ENCODE data around the gene KLHL14. TPM values are rescaled to one million over a fixed set of nuclear protein-coding genes. Genes with fewer than 3 reads are reported as not detected.

The KLHL14 gene
- total and polyA plus RNA-seq, 2 of the 13 experiments (the other 11 are each of a cell fraction or from before 2014, with no cell fraction given): 16.0 to 41.8 TPM

DNA sequence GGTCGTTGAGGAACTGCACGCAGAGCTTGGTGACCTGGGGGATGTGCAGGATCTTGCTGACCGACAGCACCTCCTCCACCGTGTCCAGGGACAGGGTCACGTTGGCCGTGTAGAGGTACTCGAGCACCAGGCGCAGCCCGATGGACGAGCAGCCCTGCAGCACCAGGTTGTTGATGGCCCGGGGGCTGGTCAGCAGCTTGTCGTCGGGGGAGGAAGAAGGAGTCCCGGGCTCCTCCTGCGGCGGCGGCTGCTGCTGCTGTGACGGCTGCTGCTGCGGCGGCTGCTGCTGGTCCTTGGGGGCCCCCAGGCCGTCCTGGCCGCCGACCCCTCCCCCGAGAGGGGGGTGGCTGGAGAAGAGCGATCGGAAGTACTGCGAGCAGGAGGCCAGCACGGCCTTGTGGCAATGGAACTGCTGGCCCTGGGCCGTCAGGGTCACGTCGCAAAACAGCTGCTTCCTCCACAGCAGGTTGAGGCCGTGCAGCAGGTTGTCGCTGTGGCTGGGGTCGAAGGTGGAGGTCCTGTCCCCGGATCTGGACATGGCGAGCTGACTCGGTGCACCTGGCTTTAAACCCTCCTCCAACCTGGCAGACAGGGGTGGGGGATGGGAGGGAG, 2.7 kb downstream of the KLHL14 start (continued):
- TF ChIP-seq ZNF34 (CRISPR knock-in tag; IDR thresholded peaks at IDR 0.05; ENCODE audit: borderline replicate concordance) (no peak), HIVEP1 (CRISPR knock-in tag; IDR thresholded peaks at IDR 0.05) (peak; percentile 66; the same call in 1 of the 2 replicates), SAP130 (CRISPR knock-in tag; IDR thresholded peaks at IDR 0.05; ENCODE audit: low read depth) (peak; percentile 31), ZBTB20 (CRISPR knock-in tag; IDR thresholded peaks at IDR 0.05; ENCODE audit: borderline replicate concordance, low read depth) (peak; percentile 16; the same call in 1 of the 2 replicates), ZNF382 (CRISPR knock-in tag; IDR thresholded peaks at IDR 0.05; ENCODE audit: borderline replicate concordance) (no peak), GZF1 (CRISPR knock-in tag; IDR thresholded peaks at IDR 0.05) (peak; percentile 71; the same call in 1 of the 2 replicates), ZFP36 (IDR thresholded peaks at IDR 0.05; ENCODE audit: borderline replicate concordance, low read depth, low read length, partially characterized antibody) (no peak), TCF7L2 (IDR thresholded peaks at IDR 0.05; ENCODE audit: low read depth, low read length) (no peak), STAT5B (CRISPR knock-in tag; IDR thresholded peaks at IDR 0.05) (no peak), HNRNPUL1 (IDR thresholded peaks at IDR 0.05; ENCODE audit: low read depth, low read length) (no peak), SYNCRIP (IDR thresholded peaks at IDR 0.05; ENCODE audit: insufficient read depth, low read depth, low read length) (no peak), ZNF430 (CRISPR knock-in tag; IDR thresholded peaks at IDR 0.05) (peak; percentile 83), CREB1 (IDR thresholded peaks at IDR 0.05) (no peak), CREB1 (CRISPR knock-in tag; IDR thresholded peaks at IDR 0.05) (no peak), MEIS1 (CRISPR knock-in tag; IDR thresholded peaks at IDR 0.05; ENCODE audit: borderline replicate concordance) (no peak; the same call in 1 of the 2 replicates), POLR2A (IDR thresholded peaks at IDR 0.05; ENCODE audit: insufficient read depth in 1 of 2, low read depth in 2 of 2, low read length in 2 of 2) (peak in 1 of 2 experiments; percentile 56; a peak in 2 of 4 replicates)
- TF ChIP-seq, protein P1, sequence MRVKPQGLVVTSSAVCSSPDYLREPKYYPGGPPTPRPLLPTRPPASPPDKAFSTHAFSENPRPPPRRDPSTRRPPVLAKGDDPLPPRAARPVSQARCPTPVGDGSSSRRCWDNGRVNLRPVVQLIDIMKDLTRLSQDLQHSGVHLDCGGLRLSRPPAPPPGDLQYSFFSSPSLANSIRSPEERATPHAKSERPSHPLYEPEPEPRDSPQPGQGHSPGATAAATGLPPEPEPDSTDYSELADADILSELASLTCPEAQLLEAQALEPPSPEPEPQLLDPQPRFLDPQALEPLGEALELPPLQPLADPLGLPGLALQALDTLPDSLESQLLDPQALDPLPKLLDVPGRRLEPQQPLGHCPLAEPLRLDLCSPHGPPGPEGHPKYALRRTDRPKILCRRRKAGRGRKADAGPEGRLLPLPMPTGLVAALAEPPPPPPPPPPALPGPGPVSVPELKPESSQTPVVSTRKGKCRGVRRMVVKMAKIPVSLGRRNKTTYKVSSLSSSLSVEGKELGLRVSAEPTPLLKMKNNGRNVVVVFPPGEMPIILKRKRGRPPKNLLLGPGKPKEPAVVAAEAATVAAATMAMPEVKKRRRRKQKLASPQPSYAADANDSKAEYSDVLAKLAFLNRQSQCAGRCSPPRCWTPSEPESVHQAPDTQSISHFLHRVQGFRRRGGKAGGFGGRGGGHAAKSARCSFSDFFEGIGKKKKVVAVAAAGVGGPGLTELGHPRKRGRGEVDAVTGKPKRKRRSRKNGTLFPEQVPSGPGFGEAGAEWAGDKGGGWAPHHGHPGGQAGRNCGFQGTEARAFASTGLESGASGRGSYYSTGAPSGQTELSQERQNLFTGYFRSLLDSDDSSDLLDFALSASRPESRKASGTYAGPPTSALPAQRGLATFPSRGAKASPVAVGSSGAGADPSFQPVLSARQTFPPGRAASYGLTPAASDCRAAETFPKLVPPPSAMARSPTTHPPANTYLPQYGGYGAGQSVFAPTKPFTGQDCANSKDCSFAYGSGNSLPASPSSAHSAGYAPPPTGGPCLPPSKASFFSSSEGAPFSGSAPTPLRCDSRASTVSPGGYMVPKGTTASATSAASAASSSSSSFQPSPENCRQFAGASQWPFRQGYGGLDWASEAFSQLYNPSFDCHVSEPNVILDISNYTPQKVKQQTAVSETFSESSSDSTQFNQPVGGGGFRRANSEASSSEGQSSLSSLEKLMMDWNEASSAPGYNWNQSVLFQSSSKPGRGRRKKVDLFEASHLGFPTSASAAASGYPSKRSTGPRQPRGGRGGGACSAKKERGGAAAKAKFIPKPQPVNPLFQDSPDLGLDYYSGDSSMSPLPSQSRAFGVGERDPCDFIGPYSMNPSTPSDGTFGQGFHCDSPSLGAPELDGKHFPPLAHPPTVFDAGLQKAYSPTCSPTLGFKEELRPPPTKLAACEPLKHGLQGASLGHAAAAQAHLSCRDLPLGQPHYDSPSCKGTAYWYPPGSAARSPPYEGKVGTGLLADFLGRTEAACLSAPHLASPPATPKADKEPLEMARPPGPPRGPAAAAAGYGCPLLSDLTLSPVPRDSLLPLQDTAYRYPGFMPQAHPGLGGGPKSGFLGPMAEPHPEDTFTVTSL (CRISPR knock-in tag; IDR thresholded peaks at IDR 0.05; ENCODE audit: borderline replicate concordance): no peak
- TF ChIP-seq, protein P2, sequence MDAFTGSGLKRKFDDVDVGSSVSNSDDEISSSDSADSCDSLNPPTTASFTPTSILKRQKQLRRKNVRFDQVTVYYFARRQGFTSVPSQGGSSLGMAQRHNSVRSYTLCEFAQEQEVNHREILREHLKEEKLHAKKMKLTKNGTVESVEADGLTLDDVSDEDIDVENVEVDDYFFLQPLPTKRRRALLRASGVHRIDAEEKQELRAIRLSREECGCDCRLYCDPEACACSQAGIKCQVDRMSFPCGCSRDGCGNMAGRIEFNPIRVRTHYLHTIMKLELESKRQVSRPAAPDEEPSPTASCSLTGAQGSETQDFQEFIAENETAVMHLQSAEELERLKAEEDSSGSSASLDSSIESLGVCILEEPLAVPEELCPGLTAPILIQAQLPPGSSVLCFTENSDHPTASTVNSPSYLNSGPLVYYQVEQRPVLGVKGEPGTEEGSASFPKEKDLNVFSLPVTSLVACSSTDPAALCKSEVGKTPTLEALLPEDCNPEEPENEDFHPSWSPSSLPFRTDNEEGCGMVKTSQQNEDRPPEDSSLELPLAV (CRISPR knock-in tag; conservative IDR thresholded peaks at IDR 0.05; ENCODE audit: low read depth): no peak
- TF ChIP-seq, protein P3, sequence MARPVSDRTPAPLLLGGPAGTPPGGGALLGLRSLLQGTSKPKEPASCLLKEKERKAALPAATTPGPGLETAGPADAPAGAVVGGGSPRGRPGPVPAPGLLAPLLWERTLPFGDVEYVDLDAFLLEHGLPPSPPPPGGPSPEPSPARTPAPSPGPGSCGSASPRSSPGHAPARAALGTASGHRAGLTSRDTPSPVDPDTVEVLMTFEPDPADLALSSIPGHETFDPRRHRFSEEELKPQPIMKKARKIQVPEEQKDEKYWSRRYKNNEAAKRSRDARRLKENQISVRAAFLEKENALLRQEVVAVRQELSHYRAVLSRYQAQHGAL (CRISPR knock-in tag; IDR thresholded peaks at IDR 0.05; ENCODE audit: not compliant biosample characterization): no peak

All from HepG2 (cell line).